Measurements from ENCODE around the gene BRD9. TPM values are rescaled to one million over a fixed set of nuclear protein-coding genes. Genes with fewer than 3 reads are reported as not detected.
A peak's percentile ranks its signal among the peaks of the same experiment; 100 is the strongest.

Gene BRD9
- total RNA-seq, 2 donors from 2014 or later, result 179 to 200 TPM

GRCh38 chr5:873328-873727, 19.3 kb downstream of the BRD9 start:
- no peaks in the 10 kb centered on the region for H3K9me3 ChIP-seq (ENCODE audit: control insufficient read depth, low read length, poor library complexity, severe bottlenecking)
- H3K4me3 Mint-ChIP-seq, result no peak overlapping the region
- DNase-seq (no peak), ATAC-seq (no peak)
- H3K36me3 Mint-ChIP-seq (ENCODE audit: low read depth), result peaks cover 9% of the 10 kb centered on the region
- H3K4me1 Mint-ChIP-seq, result peaks cover 22% of the 10 kb centered on the region
- peak overlapping the region; percentile 41 for H3K27ac Mint-ChIP-seq
- no peaks in the 10 kb centered on the region for H3K27me3 Mint-ChIP-seq

- Mint-ChIP-seq H3K4me1 (peaks cover 21% of the 10 kb centered on the region), H3K36me3 (ENCODE audit: low read depth) (peaks cover 12% of the 10 kb centered on the region), H3K4me3 (no peak overlapping the region), H3K27ac (no peak overlapping the region), H3K27me3 (no peaks in the 10 kb centered on the region)
- ATAC-seq (no peak), DNase-seq (no peak)
- no peaks in the 10 kb centered on the region for H3K9me3 ChIP-seq (ENCODE audit: control insufficient read depth, low read length, poor library complexity, severe bottlenecking)
Measured at GRCh38 chr5:872301-872700, 20.3 kb downstream of the BRD9 start.

GRCh38 chr5:871596-872298, 20.9 kb downstream of the BRD9 start:
- H3K9me3 ChIP-seq (ENCODE audit: control insufficient read depth, low read length, poor library complexity, severe bottlenecking), result no peaks in the 10 kb centered on the region
- Mint-ChIP-seq H3K27ac (no peak overlapping the region), H3K27me3 (no peaks in the 10 kb centered on the region), H3K36me3 (ENCODE audit: low read depth) (peaks cover 12% of the 10 kb centered on the region), H3K4me1 (peaks cover 21% of the 10 kb centered on the region), H3K4me3 (no peak overlapping the region)
- no peak for ATAC-seq
- no peak for DNase-seq

- H3K9me3 ChIP-seq (ENCODE audit: control insufficient read depth, low read length, poor library complexity, severe bottlenecking), result no peaks in the 10 kb centered on the region
- ATAC-seq, result no peak
- peaks cover 12% of the 10 kb centered on the region for H3K36me3 Mint-ChIP-seq (ENCODE audit: low read depth)
- H3K4me1 Mint-ChIP-seq, result peaks cover 21% of the 10 kb centered on the region
- no peak overlapping the region for H3K4me3 Mint-ChIP-seq
- no peak overlapping the region for H3K27ac Mint-ChIP-seq
- no peak for DNase-seq
- H3K27me3 Mint-ChIP-seq, result no peaks in the 10 kb centered on the region
Measured at GRCh38 chr5:870956-871355, 21.6 kb downstream of the BRD9 start.

- ATAC-seq, result no peak
- no peaks in the 10 kb centered on the region for H3K9me3 ChIP-seq (ENCODE audit: control insufficient read depth, low read length, poor library complexity, severe bottlenecking)
- no peak for DNase-seq
- no peak overlapping the region for H3K27ac Mint-ChIP-seq
- no peaks in the 10 kb centered on the region for H3K27me3 Mint-ChIP-seq
- H3K4me1 Mint-ChIP-seq, result peaks cover 9% of the 10 kb centered on the region
- H3K4me3 Mint-ChIP-seq, result no peak overlapping the region
- peaks cover 10% of the 10 kb centered on the region for H3K36me3 Mint-ChIP-seq (ENCODE audit: low read depth)
Measured at GRCh38 chr5:868428-869135, 24.0 kb downstream of the BRD9 start.

- H3K36me3 Mint-ChIP-seq (ENCODE audit: low read depth), result peaks cover 10% of the 10 kb centered on the region
Measured at GRCh38 chr5:867300-867870, 25.2 kb downstream of the BRD9 start.

GRCh38 chr5:865771-866170, 26.8 kb downstream of the BRD9 start:
- Mint-ChIP-seq H3K27ac (peak overlapping the region; percentile 54), H3K36me3 (ENCODE audit: low read depth) (peaks cover 10% of the 10 kb centered on the region), H3K4me3 (no peak overlapping the region), H3K4me1 (peaks cover 2% of the 10 kb centered on the region), H3K27me3 (no peaks in the 10 kb centered on the region)
- H3K9me3 ChIP-seq (ENCODE audit: control insufficient read depth, low read length, poor library complexity, severe bottlenecking), result no peaks in the 10 kb centered on the region
- ATAC-seq (no peak), DNase-seq (no peak)

More at GRCh38 chr5:867300-867870, 25.2 kb downstream of the BRD9 start:
- Mint-ChIP-seq H3K4me3 (no peak overlapping the region), H3K27ac (no peak overlapping the region), H3K4me1 (peaks cover 4% of the 10 kb centered on the region), H3K27me3 (no peaks in the 10 kb centered on the region)
- ATAC-seq, result no peak
- no peaks in the 10 kb centered on the region for H3K9me3 ChIP-seq (ENCODE audit: control insufficient read depth, low read length, poor library complexity, severe bottlenecking)
- DNase-seq, result no peak

- no peak for ATAC-seq
- Mint-ChIP-seq H3K4me1 (peaks cover 4% of the 10 kb centered on the region), H3K36me3 (ENCODE audit: low read depth) (peaks cover 10% of the 10 kb centered on the region), H3K4me3 (no peak overlapping the region), H3K27ac (peak overlapping the region; percentile 54), H3K27me3 (no peaks in the 10 kb centered on the region)
- H3K9me3 ChIP-seq (ENCODE audit: control insufficient read depth, low read length, poor library complexity, severe bottlenecking), result no peaks in the 10 kb centered on the region
- DNase-seq, result no peak
Measured at GRCh38 chr5:865168-865521, 27.5 kb downstream of the BRD9 start.

GRCh38 chr5:864492-865167, 28.0 kb downstream of the BRD9 start:
- ATAC-seq (no peak), DNase-seq (no peak)
- Mint-ChIP-seq H3K4me3 (no peak overlapping the region), H3K27me3 (no peaks in the 10 kb centered on the region), H3K4me1 (peaks cover 4% of the 10 kb centered on the region), H3K27ac (no peak overlapping the region), H3K36me3 (ENCODE audit: low read depth) (peaks cover 8% of the 10 kb centered on the region)
- no peaks in the 10 kb centered on the region for H3K9me3 ChIP-seq (ENCODE audit: control insufficient read depth, low read length, poor library complexity, severe bottlenecking)

GRCh38 chr5:863244-863805, 29.3 kb downstream of the BRD9 start:
- DNase-seq (no peak), ATAC-seq (no peak)
- peaks cover 5% of the 10 kb centered on the region for H3K36me3 Mint-ChIP-seq (ENCODE audit: low read depth)

GRCh38 chr5:862367-863243, 30.0 kb downstream of the BRD9 start:
- Mint-ChIP-seq H3K36me3 (ENCODE audit: low read depth) (peaks cover 3% of the 10 kb centered on the region), H3K27ac (no peak overlapping the region), H3K4me3 (no peak overlapping the region), H3K4me1 (peaks cover 5% of the 10 kb centered on the region), H3K27me3 (no peaks in the 10 kb centered on the region)
- no peak for DNase-seq
- ATAC-seq, result no peak
- H3K9me3 ChIP-seq (ENCODE audit: control insufficient read depth, low read length, poor library complexity, severe bottlenecking), result no peaks in the 10 kb centered on the region

More at GRCh38 chr5:863244-863805, 29.3 kb downstream of the BRD9 start:
- H3K27me3 Mint-ChIP-seq, result no peaks in the 10 kb centered on the region
- H3K27ac Mint-ChIP-seq, result peak overlapping the region; percentile 72
- H3K4me3 Mint-ChIP-seq, result peak overlapping the region; percentile 45
- no peaks in the 10 kb centered on the region for H3K9me3 ChIP-seq (ENCODE audit: control insufficient read depth, low read length, poor library complexity, severe bottlenecking)
- H3K4me1 Mint-ChIP-seq, result peaks cover 6% of the 10 kb centered on the region
